GM19099 (cell line): ENCODE measurements around the gene C6orf118.

Experiments used
- POLR2A ChIP-seq: IDR thresholded peaks from 3 replicates; pipeline ENCODE4 v1.6.1; 2011; ENCODE audit warnings: low read depth; ENCODE audit not compliant: insufficient read length; ENCODE audit errors: extremely low read depth

The C6orf118 gene

GRCh38 chr6:165308926-165309731, at the start of gene C6orf118:
Gene C6orf118, minus strand, starts transcription at chr6:165309605. Its CDS starts 19 bp downstream, at chr6:165309586.
- no peak for TF ChIP-seq POLR2A

- TF ChIP-seq POLR2A: no peak
Measured at GRCh38 chr6:165345700-165346099, 36.3 kb upstream of the C6orf118 start.

GRCh38 chr6:165340532-165340931, 31.1 kb upstream of the C6orf118 start:
- TF ChIP-seq POLR2A: no peak

GRCh38 chr6:165325609-165326008, 16.2 kb upstream of the C6orf118 start:
- no peak for TF ChIP-seq POLR2A

- no peak for TF ChIP-seq POLR2A
Measured at GRCh38 chr6:165321555-165322145, 12.2 kb upstream of the C6orf118 start.

GRCh38 chr6:165321150-165321549, 11.7 kb upstream of the C6orf118 start:
- TF ChIP-seq POLR2A: no peak

GRCh38 chr6:165317723-165318122, 8.3 kb upstream of the C6orf118 start:
- TF ChIP-seq POLR2A: no peak

GRCh38 chr6:165306955-165307354, 2.5 kb downstream of the C6orf118 start:
- TF ChIP-seq POLR2A: no peak

GRCh38 chr6:165301372-165302246, 7.8 kb downstream of the C6orf118 start:
- TF ChIP-seq POLR2A: no peak

GRCh38 chr6:165300422-165300936, 8.9 kb downstream of the C6orf118 start:
- TF ChIP-seq POLR2A: no peak

GRCh38 chr6:165298875-165299274, 10.5 kb downstream of the C6orf118 start:
- no peak for TF ChIP-seq POLR2A

GRCh38 chr6:165298402-165298801, 11.0 kb downstream of the C6orf118 start:
- no peak for TF ChIP-seq POLR2A

- no peak for TF ChIP-seq POLR2A
Measured at GRCh38 chr6:165292657-165293056, 16.7 kb downstream of the C6orf118 start.

- no peak for TF ChIP-seq POLR2A
Measured at GRCh38 chr6:165274611-165275010, 34.8 kb downstream of the C6orf118 start.

GRCh38 chr6:165272585-165272984, 36.8 kb downstream of the C6orf118 start:
- TF ChIP-seq POLR2A: no peak
